GM19193 (cell line): Measurements from ENCODE around the gene EYS.

Experiments used
- POLR2A ChIP-seq: IDR thresholded peaks from 4 replicates; pipeline ENCODE4 v1.6.1; 2011; ENCODE audit not compliant: insufficient read depth, insufficient read length; ENCODE audit errors: extremely low read depth

Gene EYS

DNA sequence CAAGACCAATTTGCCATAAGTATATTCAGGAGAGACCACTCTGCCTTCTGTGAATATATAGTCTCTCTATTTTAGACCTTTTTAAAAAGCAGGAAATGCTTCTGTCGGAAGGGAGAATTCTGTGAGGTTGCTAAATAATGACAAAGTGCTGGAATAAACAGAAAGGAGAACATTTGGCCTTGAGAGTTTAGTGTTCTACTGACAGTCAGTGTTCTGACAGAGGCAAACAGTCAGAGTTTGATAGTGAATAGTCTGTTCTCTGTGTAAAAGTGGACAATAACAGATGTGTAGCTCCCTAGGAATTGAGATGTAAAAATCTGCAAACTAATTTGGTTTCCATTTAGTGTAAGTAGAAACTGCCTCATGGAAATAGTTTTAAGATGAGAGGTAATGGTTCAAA is 1850.8 kb downstream of the EYS start:
- TF ChIP-seq POLR2A: no peak

DNA sequence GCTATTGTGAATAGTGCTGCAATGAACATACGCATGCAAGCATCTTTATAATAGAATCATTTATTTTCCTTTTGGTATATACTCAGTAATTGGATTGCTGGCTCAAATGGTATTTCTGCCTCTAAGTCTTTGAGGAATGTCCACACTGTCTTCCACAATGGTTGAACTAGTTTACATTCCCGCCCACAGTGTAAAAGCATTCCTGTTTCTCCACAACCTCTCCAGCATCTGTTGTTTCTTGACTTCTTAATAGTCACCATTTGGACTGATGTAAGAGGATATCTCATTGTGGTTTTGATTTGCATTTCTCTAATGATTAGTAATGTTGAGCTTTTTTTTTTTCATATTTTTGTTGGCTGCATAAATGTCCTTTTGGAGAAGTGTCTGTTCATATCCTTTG is 1862.7 kb downstream of the EYS start:
- no peak for TF ChIP-seq POLR2A

GRCh38 chr6:63839485-63839884 is 1867.5 kb downstream of the EYS start:
- no peak for TF ChIP-seq POLR2A

- no peak for TF ChIP-seq POLR2A
Measured at GRCh38 chr6:63824722-63825121, 1882.3 kb downstream of the EYS start.

GRCh38 chr6:63821442-63821841 is 1885.6 kb downstream of the EYS start:
- no peak for TF ChIP-seq POLR2A

- no peak for TF ChIP-seq POLR2A
Measured at GRCh38 chr6:63819831-63820230, 1887.2 kb downstream of the EYS start.

GRCh38 chr6:63817492-63818050 is 1889.5 kb downstream of the EYS start:
- TF ChIP-seq POLR2A: no peak

- no peak for TF ChIP-seq POLR2A
Measured at GRCh38 chr6:63816982-63817436, 1890.0 kb downstream of the EYS start.

GRCh38 chr6:63816401-63816981 is 1890.5 kb downstream of the EYS start:
- no peak for TF ChIP-seq POLR2A

- TF ChIP-seq POLR2A: no peak
Measured at GRCh38 chr6:63814459-63814858, 1892.6 kb downstream of the EYS start.

DNA sequence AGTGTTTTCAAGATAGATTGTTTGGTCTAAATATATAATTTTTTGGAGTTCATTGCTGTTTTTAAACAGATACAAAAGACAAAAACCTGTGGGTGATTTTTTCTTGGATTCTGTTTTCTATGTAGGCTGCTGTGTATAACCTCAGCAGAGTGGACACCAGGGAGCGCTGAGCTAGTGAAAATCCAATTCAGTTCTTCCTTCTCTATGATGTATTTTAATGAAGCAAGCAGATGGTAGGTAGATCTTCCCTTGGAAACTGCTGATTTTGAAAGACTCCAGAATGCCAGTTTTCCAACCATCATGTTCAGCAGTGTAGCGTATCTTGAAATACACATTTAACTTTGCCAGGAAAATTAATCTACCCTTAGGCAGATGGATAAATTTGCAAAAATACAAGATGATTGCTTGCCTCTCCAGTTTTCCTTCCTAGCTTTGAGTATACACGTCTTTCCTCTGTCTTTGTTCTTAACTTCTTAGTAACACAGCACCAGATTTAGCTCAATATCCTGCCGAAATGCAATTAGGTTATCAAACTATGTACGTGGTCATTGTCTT is 1893.4 kb downstream of the EYS start:
- TF ChIP-seq POLR2A: no peak

GRCh38 chr6:63808576-63808975 is 1898.5 kb downstream of the EYS start:
- TF ChIP-seq POLR2A: no peak

GRCh38 chr6:63807056-63807455 is 1900.0 kb downstream of the EYS start:
- TF ChIP-seq POLR2A: no peak

DNA sequence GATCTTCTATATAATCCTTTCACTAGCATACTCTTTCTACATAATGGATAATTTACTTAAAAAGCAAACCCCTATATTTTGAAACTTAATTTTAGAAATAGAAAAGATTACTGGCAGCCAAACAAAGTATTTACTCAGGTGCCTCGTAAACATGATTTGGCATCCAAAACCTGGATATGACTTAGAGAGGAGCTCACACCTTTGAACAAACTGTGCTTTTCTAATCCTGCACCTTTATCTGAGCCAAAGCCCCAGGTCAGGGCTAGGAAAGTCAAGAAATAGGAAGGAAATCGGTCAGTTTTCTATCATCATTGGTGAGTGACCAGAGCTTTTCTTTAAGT is 1900.5 kb downstream of the EYS start:
- no peak for TF ChIP-seq POLR2A

DNA sequence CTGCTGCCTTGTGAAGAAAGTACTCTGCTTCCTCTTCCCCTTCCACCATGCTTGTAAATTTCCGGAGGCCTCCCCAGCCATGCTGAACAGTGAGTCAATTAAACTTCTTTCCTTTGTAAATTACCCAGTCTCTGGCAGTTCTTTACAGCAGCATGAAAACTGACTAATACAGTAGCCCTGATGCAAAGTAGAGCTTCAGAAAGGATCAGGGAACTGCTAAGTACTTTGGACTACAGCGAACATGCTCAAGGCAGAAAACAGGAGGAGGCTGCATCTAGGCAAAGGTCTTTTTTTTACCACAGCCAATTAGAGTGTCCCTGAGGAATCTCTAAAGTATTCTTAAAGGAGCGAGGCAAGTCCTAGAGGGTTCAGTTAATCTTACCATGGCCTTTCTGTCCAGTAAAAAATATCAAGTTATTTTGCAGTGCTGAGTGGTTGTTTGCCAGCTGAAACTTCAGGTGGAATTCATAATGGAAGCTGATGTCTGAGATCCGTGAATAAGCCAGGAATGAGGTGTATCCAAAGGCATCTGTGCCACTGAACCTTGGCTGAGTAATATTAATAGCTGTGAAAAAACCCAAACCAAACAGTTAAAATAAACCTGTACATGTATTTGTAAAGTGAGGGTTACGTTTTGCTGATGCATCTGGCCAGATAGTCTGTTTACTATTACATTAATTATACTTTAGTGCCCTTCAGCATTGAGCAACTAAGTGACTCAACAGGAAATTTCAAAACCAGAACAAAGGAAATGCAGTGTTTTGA is 1901.0 kb downstream of the EYS start:
- TF ChIP-seq POLR2A: no peak

DNA sequence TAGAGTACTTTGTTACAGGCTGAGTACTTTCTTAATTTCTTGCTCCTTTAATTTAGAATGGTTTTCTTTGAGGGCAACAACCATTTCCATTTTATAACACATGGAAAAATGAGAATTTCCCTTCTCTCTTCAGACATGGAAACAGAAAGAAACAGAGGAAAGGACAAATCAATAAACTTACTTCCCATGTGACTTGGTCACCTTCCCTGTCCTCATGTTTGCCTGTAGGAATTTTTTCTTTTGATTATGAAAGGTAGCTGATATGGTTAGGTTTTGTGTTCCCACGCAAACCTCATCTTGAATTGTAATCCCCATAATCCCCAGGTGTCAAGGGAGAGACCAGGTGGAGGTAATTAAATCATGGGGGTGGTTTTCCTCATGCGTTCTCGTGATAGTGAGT is 1901.7 kb downstream of the EYS start:
- no peak for TF ChIP-seq POLR2A
